Measurements from ENCODE around the gene NUP155. TPM values are rescaled to one million over a fixed set of nuclear protein-coding genes. Genes with fewer than 3 reads are reported as not detected.
"Not testable (repeated sequence)": the region's sequence is repeated elsewhere in the genome, so short reads cannot be mapped to it uniquely, and the experiment has no call there.

Gene NUP155
- total RNA-seq, 1 experiment from 2014 or later: 58.5 TPM

DNA sequence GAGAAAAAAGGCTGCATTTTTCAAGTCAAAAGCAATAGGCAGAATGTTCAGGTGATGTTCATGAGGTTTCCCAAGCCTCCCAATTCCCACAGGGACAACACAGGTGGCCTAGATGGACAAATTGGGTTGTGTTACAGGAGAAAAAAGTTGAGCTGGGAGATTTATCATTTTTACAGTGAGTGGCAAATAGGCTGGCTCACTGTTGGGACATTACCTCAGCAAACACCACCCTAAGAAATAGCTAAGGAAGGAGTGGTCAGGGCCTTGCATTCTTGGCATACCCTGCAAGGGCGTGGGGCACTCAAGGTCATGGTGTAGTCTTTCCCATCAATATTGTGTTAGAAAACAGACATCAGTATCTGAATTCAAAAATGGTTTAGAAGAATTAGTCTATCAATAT lies 98.4 kb downstream of the NUP155 start:
- no TSS peak for BruUV-seq (replicated peaks)
- ChIA-PET CTCF (no interaction called here), POLR2A (no interaction called here)
- Histone ChIP-seq H3K4me1 (ENCODE audit: control insufficient read depth, insufficient read depth, low read length) (no peaks in the 10 kb centered on the region), H3K9me3 (ENCODE audit: control insufficient read depth, insufficient read depth, low read depth, low read length) (no peaks in the 10 kb centered on the region), H3K27ac (ENCODE audit: low read length) (no peak overlapping the region), H3K27me3 (ENCODE audit: control insufficient read depth, insufficient read depth, low read length) (no peaks in the 10 kb centered on the region), H3K4me3 (ENCODE audit: low read depth in 2 of 2, low read length in 2 of 2) (no peak overlapping the region), H3K36me3 (ENCODE audit: control insufficient read depth, insufficient read depth, low read length) (no peaks in the 10 kb centered on the region)
- intact Hi-C loops (cut with micrococcal nuclease; ENCODE audit: unreplicated experiment) (no loop called here), in situ Hi-C loops (cut with HindIII; ENCODE audit: low pct_unique_long_range_greater_than_20kb, low sequenced_read_pairs) (no loop called here)
- TF ChIP-seq, protein P1, sequence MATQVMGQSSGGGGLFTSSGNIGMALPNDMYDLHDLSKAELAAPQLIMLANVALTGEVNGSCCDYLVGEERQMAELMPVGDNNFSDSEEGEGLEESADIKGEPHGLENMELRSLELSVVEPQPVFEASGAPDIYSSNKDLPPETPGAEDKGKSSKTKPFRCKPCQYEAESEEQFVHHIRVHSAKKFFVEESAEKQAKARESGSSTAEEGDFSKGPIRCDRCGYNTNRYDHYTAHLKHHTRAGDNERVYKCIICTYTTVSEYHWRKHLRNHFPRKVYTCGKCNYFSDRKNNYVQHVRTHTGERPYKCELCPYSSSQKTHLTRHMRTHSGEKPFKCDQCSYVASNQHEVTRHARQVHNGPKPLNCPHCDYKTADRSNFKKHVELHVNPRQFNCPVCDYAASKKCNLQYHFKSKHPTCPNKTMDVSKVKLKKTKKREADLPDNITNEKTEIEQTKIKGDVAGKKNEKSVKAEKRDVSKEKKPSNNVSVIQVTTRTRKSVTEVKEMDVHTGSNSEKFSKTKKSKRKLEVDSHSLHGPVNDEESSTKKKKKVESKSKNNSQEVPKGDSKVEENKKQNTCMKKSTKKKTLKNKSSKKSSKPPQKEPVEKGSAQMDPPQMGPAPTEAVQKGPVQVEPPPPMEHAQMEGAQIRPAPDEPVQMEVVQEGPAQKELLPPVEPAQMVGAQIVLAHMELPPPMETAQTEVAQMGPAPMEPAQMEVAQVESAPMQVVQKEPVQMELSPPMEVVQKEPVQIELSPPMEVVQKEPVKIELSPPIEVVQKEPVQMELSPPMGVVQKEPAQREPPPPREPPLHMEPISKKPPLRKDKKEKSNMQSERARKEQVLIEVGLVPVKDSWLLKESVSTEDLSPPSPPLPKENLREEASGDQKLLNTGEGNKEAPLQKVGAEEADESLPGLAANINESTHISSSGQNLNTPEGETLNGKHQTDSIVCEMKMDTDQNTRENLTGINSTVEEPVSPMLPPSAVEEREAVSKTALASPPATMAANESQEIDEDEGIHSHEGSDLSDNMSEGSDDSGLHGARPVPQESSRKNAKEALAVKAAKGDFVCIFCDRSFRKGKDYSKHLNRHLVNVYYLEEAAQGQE (IDR thresholded peaks at IDR 0.05; ENCODE audit: insufficient read depth in 1 of 2, low read depth in 2 of 2, low read length in 1 of 2): no peak
- TF ChIP-seq TCF7L2 (IDR thresholded peaks at IDR 0.05; ENCODE audit: low read depth, low read length) (no peak), POLR2AphosphoS5 (IDR thresholded peaks at IDR 0.05; ENCODE audit: low read depth, low read length) (no peak), SIN3A (IDR thresholded peaks at IDR 0.05; ENCODE audit: borderline replicate concordance, insufficient read depth, low read depth, low read length) (no peak)
- TF ChIP-seq, protein P2, sequence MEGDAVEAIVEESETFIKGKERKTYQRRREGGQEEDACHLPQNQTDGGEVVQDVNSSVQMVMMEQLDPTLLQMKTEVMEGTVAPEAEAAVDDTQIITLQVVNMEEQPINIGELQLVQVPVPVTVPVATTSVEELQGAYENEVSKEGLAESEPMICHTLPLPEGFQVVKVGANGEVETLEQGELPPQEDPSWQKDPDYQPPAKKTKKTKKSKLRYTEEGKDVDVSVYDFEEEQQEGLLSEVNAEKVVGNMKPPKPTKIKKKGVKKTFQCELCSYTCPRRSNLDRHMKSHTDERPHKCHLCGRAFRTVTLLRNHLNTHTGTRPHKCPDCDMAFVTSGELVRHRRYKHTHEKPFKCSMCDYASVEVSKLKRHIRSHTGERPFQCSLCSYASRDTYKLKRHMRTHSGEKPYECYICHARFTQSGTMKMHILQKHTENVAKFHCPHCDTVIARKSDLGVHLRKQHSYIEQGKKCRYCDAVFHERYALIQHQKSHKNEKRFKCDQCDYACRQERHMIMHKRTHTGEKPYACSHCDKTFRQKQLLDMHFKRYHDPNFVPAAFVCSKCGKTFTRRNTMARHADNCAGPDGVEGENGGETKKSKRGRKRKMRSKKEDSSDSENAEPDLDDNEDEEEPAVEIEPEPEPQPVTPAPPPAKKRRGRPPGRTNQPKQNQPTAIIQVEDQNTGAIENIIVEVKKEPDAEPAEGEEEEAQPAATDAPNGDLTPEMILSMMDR (IDR thresholded peaks at IDR 0.05): no peak
- no peak for ATAC-seq
- no peak for DNase-seq (ENCODE audit: low read depth, low spot score)

DNA sequence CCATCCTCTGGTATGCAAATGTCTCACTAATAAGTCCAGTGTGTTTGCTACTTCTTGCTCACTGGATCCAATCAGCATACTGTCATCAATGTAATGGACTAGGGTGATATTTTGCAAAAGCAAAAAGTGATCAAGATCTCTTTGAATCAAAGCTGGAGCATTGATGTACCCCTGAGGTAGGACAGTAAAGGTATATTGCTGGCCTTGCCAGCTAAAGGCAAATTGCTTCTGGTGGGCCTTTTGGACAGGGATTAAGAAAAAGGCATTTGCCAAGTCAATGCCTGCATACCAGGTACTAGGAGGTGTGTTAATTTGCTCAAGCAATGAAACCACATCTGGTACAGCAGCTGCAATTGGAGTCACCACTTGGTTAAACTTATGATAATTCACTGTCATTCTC lies 102.8 kb downstream of the NUP155 start:
- in situ Hi-C loops (cut with HindIII; ENCODE audit: low pct_unique_long_range_greater_than_20kb, low sequenced_read_pairs); H3K4me1 ChIP-seq (ENCODE audit: control insufficient read depth, insufficient read depth, low read length); H3K4me3 ChIP-seq (ENCODE audit: low read depth in 2 of 2, low read length in 2 of 2); H3K36me3 ChIP-seq (ENCODE audit: control insufficient read depth, insufficient read depth, low read length); CTCF ChIA-PET; H3K27ac ChIP-seq (ENCODE audit: low read length); BruUV-seq (replicated peaks); H3K9me3 ChIP-seq (ENCODE audit: control insufficient read depth, insufficient read depth, low read depth, low read length); DNase-seq (ENCODE audit: low read depth, low spot score); intact Hi-C loops (cut with micrococcal nuclease; ENCODE audit: unreplicated experiment); H3K27me3 ChIP-seq (ENCODE audit: control insufficient read depth, insufficient read depth, low read length); ATAC-seq: not testable (repeated sequence)
- POLR2A ChIA-PET: interaction anchor here (0.6 kb wide), 1 partner anchor 106 kb away, joined by 7 read pairs; no protein-coding TSS in a partner anchor

DNA sequence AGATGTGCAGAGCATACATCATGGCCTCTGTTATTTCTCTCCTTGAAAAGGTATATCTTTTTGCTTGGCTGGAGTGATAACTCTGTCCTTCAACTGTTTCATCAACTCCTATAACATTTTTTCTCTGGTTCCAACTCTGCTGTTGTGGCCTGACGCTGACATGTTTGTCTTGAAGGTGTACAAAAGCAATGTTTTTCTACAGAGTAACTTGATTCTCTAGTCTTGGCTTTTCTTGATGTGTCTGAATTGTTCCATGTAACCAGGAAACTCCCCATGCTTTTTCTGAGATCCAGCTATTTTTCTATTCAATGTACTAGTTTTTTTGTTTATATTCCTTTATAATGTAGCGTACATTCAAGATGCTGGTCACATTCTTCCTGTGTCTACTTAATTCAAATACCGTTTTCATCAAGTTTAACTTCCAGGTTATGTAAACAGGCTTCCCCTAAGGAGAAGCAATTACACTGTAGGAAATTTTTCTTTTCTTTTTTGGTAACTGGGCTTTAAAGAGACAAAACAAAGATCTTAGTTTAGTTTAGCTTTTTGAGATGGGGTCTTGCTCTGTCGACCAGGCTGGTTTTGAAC lies 115.0 kb downstream of the NUP155 start:
- H3K27ac ChIP-seq (ENCODE audit: low read length): no peak overlapping the region
- H3K4me1 ChIP-seq (ENCODE audit: control insufficient read depth, insufficient read depth, low read length): no peaks in the 10 kb centered on the region
- intact Hi-C loops (cut with micrococcal nuclease; ENCODE audit: unreplicated experiment) (no loop called here), in situ Hi-C loops (cut with HindIII; ENCODE audit: low pct_unique_long_range_greater_than_20kb, low sequenced_read_pairs) (no loop called here)
- no peak for TF ChIP-seq POLR2AphosphoS5 (IDR thresholded peaks at IDR 0.05; ENCODE audit: low read depth, low read length)
- no peak for TF ChIP-seq TCF7L2 (IDR thresholded peaks at IDR 0.05; ENCODE audit: low read depth, low read length)
- TF ChIP-seq, protein P1 (IDR thresholded peaks at IDR 0.05; ENCODE audit: insufficient read depth in 1 of 2, low read depth in 2 of 2, low read length in 1 of 2): no peak
- TF ChIP-seq SIN3A (IDR thresholded peaks at IDR 0.05; ENCODE audit: borderline replicate concordance, insufficient read depth, low read depth, low read length): no peak
- TF ChIP-seq, protein P2 (IDR thresholded peaks at IDR 0.05): no peak
- no TSS peak for BruUV-seq (replicated peaks)
- H3K9me3 ChIP-seq (ENCODE audit: control insufficient read depth, insufficient read depth, low read depth, low read length): no peaks in the 10 kb centered on the region
- ChIA-PET POLR2A (no interaction called here), CTCF (no interaction called here)
- ATAC-seq: no peak
- no peaks in the 10 kb centered on the region for H3K27me3 ChIP-seq (ENCODE audit: control insufficient read depth, insufficient read depth, low read length)
- no peak overlapping the region for H3K4me3 ChIP-seq (ENCODE audit: low read depth in 2 of 2, low read length in 2 of 2)
- no peak for DNase-seq (ENCODE audit: low read depth, low spot score)
- no peaks in the 10 kb centered on the region for H3K36me3 ChIP-seq (ENCODE audit: control insufficient read depth, insufficient read depth, low read length)
